ENCODE measurements around the gene ENPEP. TPM values are rescaled to one million over a fixed set of nuclear protein-coding genes. Genes with fewer than 3 reads are reported as not detected.

ENPEP gene
- total RNA-seq, 4 donors from 2014 or later = 2.0 to 6.6 (median 2.4) TPM

DNA sequence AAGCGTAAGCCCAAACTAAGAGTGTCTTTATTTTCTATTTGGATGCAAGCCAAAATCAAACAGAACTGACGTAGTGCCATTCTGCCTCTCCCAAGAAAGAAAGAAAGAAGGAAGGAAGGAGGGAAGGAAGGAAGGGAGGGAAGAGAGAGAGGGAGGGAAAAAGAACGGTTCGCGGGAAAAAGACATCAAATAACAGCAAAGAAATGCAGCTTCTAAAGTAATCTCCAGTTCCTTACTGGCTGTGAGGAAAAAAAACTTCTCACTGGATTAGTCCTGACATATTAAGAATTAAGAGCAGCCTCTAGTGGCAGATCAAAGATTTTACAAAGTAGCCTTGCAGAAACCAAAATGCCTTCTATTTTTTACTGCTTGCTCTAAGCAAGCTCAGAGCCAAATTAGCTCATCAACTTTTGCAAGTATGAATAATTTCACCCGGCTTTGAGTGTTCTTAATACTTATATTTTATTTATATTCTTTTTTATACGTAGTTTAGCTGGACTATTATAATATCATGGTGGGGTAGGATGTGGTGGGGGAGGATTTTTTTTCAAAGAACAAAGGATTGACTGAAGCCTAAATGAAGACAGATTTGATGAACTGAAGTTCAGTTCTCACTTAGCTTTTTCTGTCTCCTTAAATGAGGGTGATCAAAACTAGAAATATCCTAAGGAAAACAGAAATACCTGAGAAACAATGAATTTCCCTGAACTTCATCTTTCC is 110.3 kb downstream of the ENPEP start:
- no peaks in the 10 kb centered on the region for H3K27me3 ChIP-seq
- 26 to 32% methylated on average over 7 of the region's 7 CpGs for WGBS, 2 donors
- no peaks in the 10 kb centered on the region for H3K4me1 ChIP-seq
- H3K9me3 ChIP-seq = no peaks in the 10 kb centered on the region
- no peaks in the 10 kb centered on the region for H3K36me3 ChIP-seq
- no peak overlapping the region for H3K4me3 ChIP-seq (replicated peaks in 1 of 3)
- no peak for DNase-seq
- TF ChIP-seq POLR2A (IDR thresholded peaks at IDR 0.05) = no peak
- TF ChIP-seq CTCF (IDR thresholded peaks at IDR 0.05) = peak in 1 of 6 experiments; percentile 44
- intact Hi-C loops (cut with DNase I) = no loop called here
- H3K27ac ChIP-seq = no peak overlapping the region

DNA sequence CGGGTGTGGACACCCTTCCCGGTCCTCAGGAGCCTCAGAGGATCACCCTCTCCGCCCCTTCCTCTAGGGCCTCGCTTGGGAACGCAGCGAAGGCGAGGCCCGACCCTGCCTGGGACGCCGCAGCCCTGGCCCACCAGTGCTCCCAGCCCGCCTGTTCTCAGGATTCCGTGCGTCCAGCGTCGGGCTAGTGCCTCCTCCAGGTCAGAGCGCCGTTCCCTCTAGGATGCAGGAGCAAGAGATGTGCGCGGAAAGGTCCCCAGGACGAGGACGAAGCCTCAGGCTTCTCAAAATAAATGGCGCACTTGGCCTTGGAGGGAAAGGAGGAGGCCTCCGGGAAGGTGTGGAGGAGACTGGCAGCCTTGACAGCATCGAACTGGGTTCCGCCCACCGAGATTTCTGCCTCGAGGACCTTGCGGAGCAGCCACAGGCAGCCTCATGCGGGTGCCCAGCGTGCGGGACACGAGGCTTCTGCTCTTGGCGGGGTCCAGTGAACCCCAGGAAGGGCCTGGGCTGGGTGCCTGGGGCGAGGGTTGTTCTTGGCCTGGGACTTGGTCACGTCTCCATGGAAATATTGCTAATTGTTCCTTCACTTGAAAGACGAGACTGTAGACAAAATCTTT is 111.8 kb downstream of the ENPEP start:
- H3K36me3 ChIP-seq = no peaks in the 10 kb centered on the region
- H3K9me3 ChIP-seq = no peaks in the 10 kb centered on the region
- DNase-seq = no peak
- H3K4me3 ChIP-seq (replicated peaks in 1 of 3) = no peak overlapping the region
- 91 to 93% methylated on average over 27 to 34 of the region's 36 CpGs for WGBS, 2 donors
- no peaks in the 10 kb centered on the region for H3K4me1 ChIP-seq
- H3K27ac ChIP-seq = no peak overlapping the region
- intact Hi-C loops (cut with DNase I) = no loop called here
- no peak for TF ChIP-seq CTCF (IDR thresholded peaks at IDR 0.05)
- TF ChIP-seq POLR2A (IDR thresholded peaks at IDR 0.05) = no peak
- H3K27me3 ChIP-seq = no peaks in the 10 kb centered on the region

- Histone ChIP-seq H3K36me3 (no peaks in the 10 kb centered on the region), H3K4me3 (replicated peaks in 1 of 3) (no peak overlapping the region), H3K27me3 (no peaks in the 10 kb centered on the region), H3K4me1 (no peaks in the 10 kb centered on the region), H3K27ac (no peak overlapping the region), H3K9me3 (no peaks in the 10 kb centered on the region)
- no peak for DNase-seq
- intact Hi-C loops (cut with DNase I) = no loop called here
- TF ChIP-seq CTCF (IDR thresholded peaks at IDR 0.05) (no peak), POLR2A (IDR thresholded peaks at IDR 0.05) (no peak)
Measured at GRCh38 chr4:110589297-110589696, 113.3 kb downstream of the ENPEP start.

GRCh38 chr4:110595583-110595982 is 119.6 kb downstream of the ENPEP start:
- intact Hi-C loops (cut with DNase I) = no loop called here
- H3K27ac ChIP-seq = no peak overlapping the region
- 70 to 88% methylated on average over 1 of the region's 1 CpG for WGBS, 2 donors
- no peaks in the 10 kb centered on the region for H3K4me1 ChIP-seq
- TF ChIP-seq CTCF (IDR thresholded peaks at IDR 0.05) (no peak), POLR2A (IDR thresholded peaks at IDR 0.05) (no peak)
- H3K36me3 ChIP-seq = no peaks in the 10 kb centered on the region
- no peak overlapping the region for H3K4me3 ChIP-seq (replicated peaks in 1 of 3)
- H3K27me3 ChIP-seq = no peaks in the 10 kb centered on the region
- no peaks in the 10 kb centered on the region for H3K9me3 ChIP-seq
- DNase-seq = no peak

GRCh38 chr4:110596431-110596830 is 120.5 kb downstream of the ENPEP start:
- Histone ChIP-seq H3K9me3 (no peaks in the 10 kb centered on the region), H3K27ac (no peak overlapping the region), H3K27me3 (no peaks in the 10 kb centered on the region), H3K36me3 (no peaks in the 10 kb centered on the region), H3K4me1 (no peaks in the 10 kb centered on the region), H3K4me3 (replicated peaks in 1 of 3) (no peak overlapping the region)
- intact Hi-C loops (cut with DNase I) = no loop called here
- no peak for DNase-seq
- TF ChIP-seq CTCF (IDR thresholded peaks at IDR 0.05) (no peak), POLR2A (IDR thresholded peaks at IDR 0.05) (no peak)
- WGBS, 2 donors = 86 to 95% methylated on average over 2 of the region's 2 CpGs

Measured in thyroid gland (tissue), 4 donors.